Kidney epithelial cell (primary cell): ENCODE results near the gene RANBP9. TPM values are rescaled to one million over a fixed set of nuclear protein-coding genes. Genes with fewer than 3 reads are reported as not detected.

Source experiments
- DNase-seq: peaks from one replicate; pipeline ENCODE4 v3.0.0-alpha.2; 2010; ENCODE audit warnings: low read depth
- H3K27me3 ChIP-seq: 2 replicates; pipeline ENCODE4 v1.6.0; 2011; ENCODE audit warnings: low read length; ENCODE audit not compliant: control insufficient read depth, insufficient read depth
- H3K36me3 ChIP-seq: 2 replicates; pipeline ENCODE4 v1.5.1; 2011; ENCODE audit warnings: low read length; ENCODE audit not compliant: control insufficient read depth, insufficient read depth
- H3K4me3 ChIP-seq: 2 replicates; pipeline ENCODE4 v1.5.1; 2011; ENCODE audit warnings: low read depth, mild to moderate bottlenecking, control low read depth, low read length
- CTCF ChIP-seq: IDR thresholded peaks from 2 replicates; pipeline ENCODE4 v1.5.1; 2011; ENCODE audit warnings: mild to moderate bottlenecking, moderate library complexity, low read length, control low read depth, inconsistent platforms; ENCODE audit not compliant: insufficient read depth, poor library complexity, severe bottlenecking
- total RNA-seq: library from RNA; depleted of rRNA; stranded (reverse); fragments of >200 nt; gene quantifications from 2 replicates; pipeline ENCODE4 v1.2.3, GENCODE V29; 2015

RANBP9 gene
- total RNA-seq: 25.7 and 28.6 TPM in 2 replicates

- no peaks in the 10 kb centered on the region for H3K27me3 ChIP-seq
- no peaks in the 10 kb centered on the region for H3K36me3 ChIP-seq
- peak within 1 kb of the TSS; percentile 91 for H3K4me3 ChIP-seq
- TF ChIP-seq CTCF: no peak
- peak; percentile 52 for DNase-seq
These were observed at the start of gene RANBP9 for GRCh38 chr6:13711733-13712598. Gene RANBP9 (minus strand): TSS chr6:13711835. CDS start chr6:13711505, 330 bp downstream.

- Histone ChIP-seq H3K27me3 (no peaks in the 10 kb centered on the region), H3K4me3 (no peak overlapping the region), H3K36me3 (no peaks in the 10 kb centered on the region)
- TF ChIP-seq CTCF: no peak
- no peak for DNase-seq
These were observed 49.0 kb upstream of the RANBP9 start for GRCh38 chr6:13760307-13761304.

- no peaks in the 10 kb centered on the region for H3K27me3 ChIP-seq
- H3K36me3 ChIP-seq: no peaks in the 10 kb centered on the region
- H3K4me3 ChIP-seq: no peak overlapping the region
- no peak for DNase-seq
- no peak for TF ChIP-seq CTCF
These were observed 47.4 kb upstream of the RANBP9 start for GRCh38 chr6:13759025-13759424.

GRCh38 chr6:13754644-13755043, 43.0 kb upstream of the RANBP9 start:
- no peak for TF ChIP-seq CTCF
- H3K27me3 ChIP-seq: no peaks in the 10 kb centered on the region
- no peak overlapping the region for H3K4me3 ChIP-seq
- H3K36me3 ChIP-seq: no peaks in the 10 kb centered on the region
- no peak for DNase-seq

- Histone ChIP-seq H3K27me3 (no peaks in the 10 kb centered on the region), H3K4me3 (no peak overlapping the region), H3K36me3 (no peaks in the 10 kb centered on the region)
- no peak for TF ChIP-seq CTCF
- no peak for DNase-seq
These were observed 32.1 kb upstream of the RANBP9 start for GRCh38 chr6:13743736-13744127.
